Neutrophil (primary cell): ENCODE results near the gene SNTA1.

Experiments
- H3K27ac ChIP-seq: fragments of 200-600 bp; sonication (generic); 2 replicates; pipeline ENCODE4 v1.5.1; 2016; ENCODE audit warnings: mild to moderate bottlenecking, moderate library complexity
- H3K27me3 ChIP-seq: fragments of 200-600 bp; sonication (generic); 2 replicates; pipeline ENCODE4 v1.6.0; 2016; ENCODE audit warnings: mild to moderate bottlenecking
- H3K36me3 ChIP-seq: fragments of 200-600 bp; sonication (generic); 2 replicates; pipeline ENCODE4 v1.5.1; 2017
- H3K4me1 ChIP-seq, 2 experiments: fragments of 200-600 bp in 1 of 2; sonication (generic) in 1 of 2; 1 replicate in 1 of 2; 2 replicates in 1 of 2; pipeline versions ENCODE4 v1.5.1 to v1.6.1; 2013 to 2016; ENCODE audit warnings: low read depth in 1 of 2, low read length in 1 of 2, mild to moderate bottlenecking in 1 of 2, moderate library complexity in 1 of 2; ENCODE audit not compliant: control insufficient read depth in 1 of 2, insufficient read depth in 1 of 2
- H3K4me3 ChIP-seq, 2 experiments: fragments of 200-600 bp in 1 of 2; sonication (generic) in 1 of 2; 1 replicate in 1 of 2; 2 replicates in 1 of 2; pipeline ENCODE4 v1.5.1; 2013 to 2016; ENCODE audit warnings: low read depth in 1 of 2, low read length in 1 of 2, mild to moderate bottlenecking in 1 of 2, moderate library complexity in 1 of 2
- H3K9me3 ChIP-seq: fragments of 200-600 bp; sonication (generic); 2 replicates; pipeline ENCODE4 v1.5.1; 2016
- CTCF ChIP-seq: fragments of 200-600 bp; sonication (generic); IDR thresholded peaks from 2 replicates; pipeline ENCODE4 v1.5.1; 2016; ENCODE audit warnings: antibody characterized with exemption

The SNTA1 gene

DNA sequence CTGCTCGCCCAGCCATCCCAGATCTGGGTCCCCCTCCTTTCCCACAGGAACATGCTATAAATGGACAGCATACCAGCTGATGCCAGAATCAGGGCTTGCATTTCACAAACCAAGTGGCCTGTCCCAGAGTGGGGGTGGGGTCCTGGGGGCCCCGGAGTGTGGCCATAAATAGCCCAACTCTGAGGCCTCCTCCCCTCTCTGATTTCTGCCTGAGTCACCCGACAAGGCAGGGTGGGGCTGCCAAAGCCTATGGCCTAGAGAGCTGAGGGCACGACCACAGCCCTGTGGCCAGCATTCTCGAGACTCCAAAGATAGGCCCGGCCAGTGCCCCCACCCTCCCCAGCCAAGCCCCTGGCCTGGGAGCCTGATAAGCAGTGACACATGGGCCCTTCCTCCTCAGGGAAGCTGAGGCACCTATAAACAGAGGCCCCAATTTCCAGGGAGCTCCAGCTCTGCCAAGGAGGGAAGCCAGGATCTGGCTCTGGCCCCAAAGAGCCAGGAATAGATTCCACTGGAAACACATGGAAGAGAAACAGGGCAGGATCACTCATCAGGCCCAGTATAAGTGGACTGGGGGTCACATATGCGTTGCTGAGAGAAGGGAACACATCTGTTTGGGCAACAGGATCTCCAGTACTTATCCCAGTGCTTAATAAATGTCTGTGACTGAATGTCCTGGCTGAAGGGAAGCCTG, 20.3 kb downstream of the SNTA1 start:
- no peak for TF ChIP-seq CTCF
- Histone ChIP-seq H3K36me3 (no peaks in the 10 kb centered on the region), H3K27me3 (no peaks in the 10 kb centered on the region), H3K9me3 (no peaks in the 10 kb centered on the region), H3K27ac (no peak overlapping the region), H3K4me3 (no peak overlapping the region), H3K4me1 (no peaks in the 10 kb centered on the region)

DNA sequence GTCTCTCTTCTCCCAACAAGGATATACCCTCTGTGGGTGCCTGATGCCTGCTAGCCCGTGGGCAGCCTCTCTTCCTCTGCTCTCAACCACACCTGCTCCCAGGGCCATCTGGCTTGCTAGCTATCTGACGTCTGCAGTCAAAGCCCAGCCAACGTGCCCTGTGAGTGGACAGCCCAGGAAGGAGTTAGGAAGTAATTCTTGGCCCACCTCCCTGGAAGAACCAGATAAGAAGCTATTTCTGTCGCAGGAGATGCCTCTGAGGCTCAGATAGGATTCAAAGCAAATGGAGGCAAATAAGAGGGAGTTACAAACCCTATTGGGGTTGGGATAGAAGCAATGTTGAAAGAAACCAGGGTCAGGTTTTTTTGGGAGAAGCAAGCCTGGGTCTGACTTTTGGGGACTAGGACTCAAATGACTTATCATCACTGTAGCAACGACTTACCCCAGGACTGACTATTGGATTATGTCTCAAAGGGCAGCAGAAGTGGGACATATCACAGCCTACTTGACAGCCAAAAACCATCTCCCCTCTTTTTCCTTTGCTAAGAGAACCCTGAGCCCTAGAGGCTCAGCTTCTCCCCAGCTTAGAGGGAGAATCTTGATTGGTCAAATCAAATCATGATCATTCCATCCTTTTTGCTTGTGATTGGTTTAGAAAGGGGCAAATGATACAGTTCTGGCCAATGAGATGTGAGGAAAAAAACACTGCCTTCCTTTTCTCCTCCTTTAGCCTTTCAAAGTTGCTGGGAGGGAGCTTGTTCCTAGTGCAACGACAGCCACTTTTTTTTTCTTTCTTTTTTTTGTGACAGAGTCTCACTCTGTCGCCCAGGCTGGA, 24.2 kb downstream of the SNTA1 start:
- Histone ChIP-seq H3K27ac (no peak overlapping the region), H3K4me3 (no peak overlapping the region), H3K36me3 (no peaks in the 10 kb centered on the region), H3K9me3 (no peaks in the 10 kb centered on the region), H3K4me1 (no peaks in the 10 kb centered on the region), H3K27me3 (no peaks in the 10 kb centered on the region)
- no peak for TF ChIP-seq CTCF

DNA sequence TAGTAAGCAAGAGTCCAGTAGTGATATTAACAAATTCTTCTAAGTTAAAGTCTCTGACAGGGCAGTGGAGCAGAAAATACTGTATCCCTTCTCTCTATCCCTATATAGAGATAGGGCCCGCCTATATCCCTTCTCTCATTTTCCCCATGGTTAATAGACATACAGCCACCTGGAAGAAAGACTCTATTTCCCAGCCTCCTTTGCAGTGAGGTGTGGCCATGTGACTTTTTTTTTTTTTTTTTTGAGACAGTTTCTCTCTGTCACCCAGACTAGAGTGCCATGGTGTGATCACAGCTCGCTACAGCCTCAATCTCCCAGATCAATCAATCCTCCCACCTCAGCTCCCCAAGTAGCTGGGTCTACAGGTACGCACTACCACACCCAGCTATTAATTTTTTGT, 25.5 kb downstream of the SNTA1 start:
- Histone ChIP-seq H3K36me3 (no peaks in the 10 kb centered on the region), H3K4me3 (no peak overlapping the region), H3K9me3 (no peaks in the 10 kb centered on the region), H3K27me3 (no peaks in the 10 kb centered on the region), H3K4me1 (no peaks in the 10 kb centered on the region), H3K27ac (no peak overlapping the region)
- no peak for TF ChIP-seq CTCF

GRCh38 chr20:33415948-33416347, 27.6 kb downstream of the SNTA1 start:
- H3K27me3 ChIP-seq = no peaks in the 10 kb centered on the region
- no peak for TF ChIP-seq CTCF
- no peaks in the 10 kb centered on the region for H3K9me3 ChIP-seq
- no peaks in the 10 kb centered on the region for H3K4me1 ChIP-seq
- H3K27ac ChIP-seq = no peak overlapping the region
- H3K36me3 ChIP-seq = no peaks in the 10 kb centered on the region
- H3K4me3 ChIP-seq = no peak overlapping the region

DNA sequence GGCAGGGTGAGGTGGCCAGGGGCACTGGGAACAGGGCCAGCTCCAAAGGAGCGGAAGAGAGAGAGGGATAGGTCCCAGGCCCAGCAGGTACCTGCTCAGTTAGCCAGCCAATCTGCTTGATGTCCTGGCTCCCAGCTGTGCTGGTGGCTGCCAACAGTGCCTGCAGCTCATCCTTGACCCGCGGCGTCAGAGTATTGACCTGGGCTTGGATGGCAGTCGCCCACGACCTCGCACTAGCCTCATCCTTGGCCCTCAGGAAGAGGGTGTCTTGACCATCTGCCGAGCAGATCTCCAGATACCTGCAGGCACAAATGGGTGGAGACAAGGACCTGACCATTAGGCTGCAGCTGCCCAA, 31.1 kb downstream of the SNTA1 start:
- TF ChIP-seq CTCF = no peak
- Histone ChIP-seq H3K4me1 (no peaks in the 10 kb centered on the region), H3K4me3 (no peak overlapping the region), H3K27me3 (no peaks in the 10 kb centered on the region), H3K27ac (no peak overlapping the region), H3K36me3 (no peaks in the 10 kb centered on the region), H3K9me3 (no peaks in the 10 kb centered on the region)
